Fibroblast of gingiva (primary cell): ENCODE measurements around the gene CTBP2.

Experiments used
- DNase-seq: peaks from one replicate; pipeline ENCODE4 v3.0.0-alpha.2; 2011; ENCODE audit warnings: low read depth

Gene CTBP2

GRCh38 chr10:125043841-125044658 lies 116.3 kb downstream of the CTBP2 start:
- DNase-seq: peak; percentile 71

DNA sequence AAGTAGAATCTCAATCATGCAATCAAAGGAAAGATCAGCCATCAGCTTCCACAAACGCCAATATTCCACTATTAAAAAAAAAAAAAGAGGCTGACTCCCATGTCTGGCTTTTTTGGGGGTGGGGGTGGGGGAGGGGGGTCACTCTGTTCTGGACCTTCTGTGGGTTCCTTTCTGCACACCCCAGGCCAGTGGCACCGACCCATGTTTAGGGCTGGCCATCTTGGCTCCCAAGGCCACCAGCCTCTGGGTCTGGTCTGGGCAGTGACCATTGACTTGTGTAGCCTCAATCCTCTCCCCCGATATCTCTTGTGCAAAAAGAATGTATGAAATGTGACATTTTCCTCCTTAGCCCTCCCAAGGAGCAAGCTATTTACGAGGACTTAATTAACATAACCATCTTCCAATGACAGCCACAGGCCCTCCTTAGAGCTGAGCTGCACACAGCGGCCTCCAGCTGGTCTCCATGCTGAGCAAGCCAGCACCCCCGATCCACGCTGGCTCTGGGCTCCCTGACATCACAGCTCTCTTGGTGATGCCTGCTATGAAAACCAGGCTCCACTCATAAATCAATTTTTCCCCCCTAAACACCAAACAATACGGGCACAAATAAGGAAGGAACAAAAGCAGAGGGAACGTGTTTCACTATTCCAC lies 118.4 kb downstream of the CTBP2 start:
- DNase-seq: no peak

DNA sequence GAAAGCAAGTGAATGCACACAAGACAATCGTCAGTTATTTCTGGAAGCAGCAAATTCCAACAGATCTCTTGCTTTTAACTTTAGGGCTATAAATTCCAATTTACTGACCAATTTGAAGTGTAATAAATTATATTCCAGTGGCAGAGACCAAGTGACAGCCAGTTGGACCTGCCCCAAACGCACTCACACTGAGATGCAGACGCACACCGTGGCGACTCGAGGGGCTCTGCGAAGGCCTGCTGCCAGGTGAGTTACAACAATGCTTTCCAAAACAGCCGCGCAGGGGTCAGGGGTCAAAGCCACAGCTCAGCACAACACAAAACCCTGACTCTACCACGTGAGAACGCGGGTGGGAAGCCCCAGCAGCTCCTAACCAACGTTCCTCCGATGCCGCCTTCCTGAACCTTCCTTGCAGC lies 121.0 kb downstream of the CTBP2 start:
- no peak for DNase-seq

DNA sequence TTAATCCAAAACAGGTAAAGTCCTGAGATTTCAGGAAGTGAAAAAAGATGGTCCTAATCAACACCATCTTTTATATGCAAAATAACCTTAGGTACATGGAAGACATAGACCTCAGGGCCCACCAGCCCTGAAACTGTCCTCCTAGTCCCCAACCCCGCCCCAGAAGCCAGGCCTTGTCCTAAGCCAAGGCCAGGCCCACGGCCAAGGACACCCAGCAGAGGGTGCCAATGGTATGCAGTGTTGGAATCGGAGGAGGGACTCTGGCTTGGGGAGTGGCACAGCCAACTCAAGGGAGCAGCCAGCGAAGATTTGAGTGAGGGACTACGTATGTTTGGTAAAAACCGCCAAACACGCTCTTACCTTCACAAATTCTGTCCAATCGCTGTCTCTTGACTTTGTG lies 121.7 kb downstream of the CTBP2 start:
- DNase-seq: peak; percentile 26

DNA sequence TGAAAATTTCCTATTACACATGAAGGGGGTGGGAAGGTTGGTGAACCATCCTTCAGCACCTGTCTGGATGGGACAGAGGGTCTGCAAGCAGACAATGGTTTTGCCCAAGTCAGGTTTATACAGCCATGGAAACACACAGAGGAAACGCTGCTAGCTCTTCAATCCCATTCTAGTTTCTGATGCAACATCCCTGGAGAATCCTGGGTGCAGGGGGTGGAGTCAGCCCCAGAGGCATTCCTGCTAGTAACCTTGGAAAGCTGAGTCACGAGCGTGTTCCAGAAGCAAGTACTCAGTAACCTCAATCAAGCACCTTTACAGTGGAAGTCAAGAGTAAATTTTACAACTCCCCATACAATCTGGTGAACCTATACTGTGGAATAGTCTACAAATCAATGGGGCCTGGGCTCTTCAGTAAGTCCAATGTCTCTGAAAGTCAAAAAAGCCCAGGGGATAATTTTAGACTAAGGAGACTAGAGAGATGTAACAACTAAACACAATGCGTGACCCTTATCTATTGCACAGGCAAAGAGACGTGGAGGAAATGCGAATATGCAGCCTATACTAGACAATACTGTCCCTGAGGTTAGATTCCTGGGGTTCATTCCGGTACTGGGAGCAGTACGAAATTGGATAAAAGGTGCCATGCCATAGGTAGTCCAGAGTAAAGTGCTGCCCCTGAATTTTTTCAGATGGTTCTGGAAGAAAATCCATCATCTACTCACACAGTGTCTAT lies 123.1 kb downstream of the CTBP2 start:
- DNase-seq: peak; percentile 48

DNA sequence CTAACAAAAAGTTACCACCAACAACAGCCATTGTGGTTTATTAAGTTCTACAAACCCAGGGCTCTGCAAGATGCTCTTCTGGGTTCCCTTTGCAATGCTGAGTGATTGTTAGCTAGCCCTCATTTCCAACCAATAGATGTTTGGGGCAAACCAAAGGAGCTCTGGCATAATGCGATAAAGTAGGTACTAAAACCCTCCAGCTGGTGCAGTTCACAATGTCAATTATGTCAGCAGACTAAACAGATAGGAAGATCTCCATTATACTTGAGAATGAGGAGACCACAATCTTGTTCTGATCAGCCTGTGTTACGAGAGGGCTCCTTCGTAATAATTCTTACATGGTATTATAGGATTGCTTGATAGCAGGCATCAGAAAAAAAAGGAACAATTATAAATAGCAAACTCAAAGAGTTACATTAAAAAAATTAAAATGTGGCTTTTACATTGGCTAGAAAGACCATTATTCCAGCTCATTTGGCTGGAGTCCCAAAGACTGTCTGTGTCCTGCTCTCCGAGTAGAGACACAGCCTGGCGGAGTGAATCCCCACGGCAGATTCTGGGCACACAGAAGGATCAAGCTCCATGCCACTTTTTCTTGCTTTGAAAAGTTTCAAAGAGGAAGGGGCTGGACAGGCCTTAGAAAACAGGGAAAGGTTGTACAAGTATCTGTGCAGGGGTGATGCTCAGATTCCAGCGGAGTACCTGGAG lies 124.6 kb downstream of the CTBP2 start:
- no peak for DNase-seq

DNA sequence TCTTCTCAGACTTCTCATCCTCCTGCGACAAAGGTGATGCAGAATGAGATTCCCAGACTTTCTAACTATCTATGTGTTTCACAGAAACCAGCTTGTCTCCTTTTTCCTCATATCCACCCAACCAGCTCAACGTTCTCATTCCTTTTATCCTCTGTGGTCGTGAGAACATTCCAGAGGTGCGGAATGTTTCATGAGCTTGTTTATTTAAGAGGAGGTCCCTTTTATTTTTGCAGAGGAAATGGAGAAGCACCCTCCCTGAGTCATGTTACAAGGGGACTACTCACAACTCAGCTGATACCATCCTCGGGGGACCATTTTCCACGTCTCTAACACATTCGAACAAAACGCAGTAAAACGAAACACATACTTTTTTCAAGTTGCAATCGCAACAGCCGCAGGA lies 125.2 kb downstream of the CTBP2 start:
- DNase-seq: peak; percentile 88

GRCh38 chr10:125034675-125035074 lies 125.7 kb downstream of the CTBP2 start:
- peak; percentile 21 for DNase-seq

- DNase-seq: no peak
These were observed 127.0 kb downstream of the CTBP2 start for GRCh38 chr10:125033146-125033924.

- DNase-seq: no peak
These were observed 127.8 kb downstream of the CTBP2 start for GRCh38 chr10:125032474-125033020.

GRCh38 chr10:125030567-125031197 lies 129.7 kb downstream of the CTBP2 start:
- no peak for DNase-seq

DNA sequence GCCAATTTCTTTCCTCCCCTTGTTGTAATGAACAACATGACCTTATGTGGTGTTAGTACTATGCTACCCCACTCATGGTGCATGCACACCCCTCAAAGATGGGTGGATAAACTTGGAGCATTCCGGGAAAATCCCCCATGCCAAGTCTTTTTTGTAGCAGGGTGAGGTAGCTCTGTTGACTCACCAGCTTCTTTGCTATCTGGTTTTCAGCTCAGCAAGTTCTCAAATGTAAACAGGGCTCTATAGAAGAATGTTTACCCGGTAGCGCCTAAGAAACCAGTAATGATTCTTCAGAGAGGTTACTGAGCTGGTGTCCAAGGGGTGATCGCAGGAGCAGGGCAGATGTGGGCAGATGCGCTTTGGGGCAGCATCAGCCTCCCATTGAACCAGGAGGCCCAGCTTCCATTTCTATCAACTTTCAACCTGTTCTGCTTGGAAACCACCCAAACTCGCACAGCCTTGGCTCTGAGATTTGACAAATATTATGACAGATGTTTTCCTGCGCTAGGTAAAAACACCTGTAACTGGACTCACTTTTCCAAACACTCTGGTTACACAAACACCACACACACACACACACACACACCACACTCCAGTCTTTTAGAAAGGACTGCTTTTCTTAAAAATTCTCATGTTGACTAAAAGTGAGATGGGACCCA lies 130.7 kb downstream of the CTBP2 start:
- no peak for DNase-seq

DNA sequence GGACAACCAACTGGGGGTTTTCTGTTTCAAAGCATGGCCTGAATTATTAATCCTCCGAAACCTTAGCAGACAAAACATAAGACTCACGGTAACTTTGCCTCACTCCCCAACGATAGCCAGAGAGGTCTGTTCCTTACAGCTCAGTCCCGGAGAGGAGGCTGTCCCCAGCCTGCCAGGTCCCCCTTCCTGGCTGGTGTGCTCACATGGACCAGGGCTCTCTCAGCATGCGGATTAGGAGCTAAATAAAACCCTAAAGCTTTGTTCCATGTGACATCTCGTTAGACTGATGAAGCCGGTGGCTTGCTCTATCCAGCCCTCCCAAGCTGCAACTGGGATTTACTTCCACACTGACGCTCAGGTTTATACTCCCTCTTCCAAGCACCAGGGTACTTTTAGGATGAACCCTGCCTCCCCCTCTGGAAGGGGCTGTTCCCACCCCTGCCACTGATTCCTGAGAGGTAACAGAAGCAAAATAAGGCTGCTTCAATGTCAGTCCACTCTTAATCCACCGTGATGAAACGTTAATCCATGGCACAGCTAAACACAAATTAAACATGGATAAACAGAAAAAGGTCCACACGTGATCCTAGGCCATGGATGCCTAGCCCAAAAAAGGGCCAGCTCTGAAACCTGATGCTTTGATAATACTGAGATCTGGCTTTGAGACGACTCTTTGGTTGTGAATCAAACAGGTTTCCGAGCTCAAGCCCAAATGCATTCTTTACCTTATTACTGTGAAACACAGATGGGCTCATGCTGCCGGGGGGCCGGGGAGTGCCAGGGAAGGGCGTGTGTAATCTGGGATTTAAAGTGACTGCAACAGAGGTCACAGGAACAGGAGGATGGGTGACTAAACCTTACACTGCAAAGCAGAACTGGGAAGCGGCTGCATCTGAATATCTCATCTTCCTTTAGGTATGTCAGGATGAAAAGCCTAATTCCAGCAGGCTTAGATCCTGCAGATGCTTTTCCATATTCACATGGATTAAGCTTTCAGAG lies 132.2 kb downstream of the CTBP2 start:
- peak; percentile 29 for DNase-seq

- DNase-seq: no peak
These were observed 133.2 kb downstream of the CTBP2 start for GRCh38 chr10:125026974-125027735.

GRCh38 chr10:125026036-125026931 lies 134.1 kb downstream of the CTBP2 start:
- DNase-seq: no peak

DNA sequence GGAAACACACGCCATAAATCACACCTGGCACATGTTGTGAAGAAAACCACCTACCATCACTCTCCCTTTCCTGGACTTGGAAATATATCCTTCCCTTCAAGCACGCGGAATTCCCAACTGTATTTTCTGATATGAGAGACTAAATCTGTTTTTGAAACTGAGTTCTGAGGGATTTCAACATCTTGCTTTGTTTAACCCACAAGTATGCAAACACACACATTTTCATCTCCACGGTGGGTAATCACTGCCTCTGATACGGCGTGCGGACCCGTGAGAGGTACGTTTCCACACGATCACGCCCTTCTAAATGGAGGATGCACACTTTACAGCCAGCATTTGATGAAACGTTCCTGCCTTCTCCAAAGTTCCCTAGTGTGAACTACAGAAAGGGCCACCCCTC lies 135.0 kb downstream of the CTBP2 start:
- peak; percentile 38 for DNase-seq
